ENCODE results near the gene PPP1R3G. TPM values are rescaled to one million over a fixed set of nuclear protein-coding genes. Genes with fewer than 3 reads are reported as not detected.

PPP1R3G gene
- total RNA-seq, 1 experiment from 2014 or later = not detected

GRCh38 chr6:5116243-5116991 lies 31.3 kb downstream of the PPP1R3G start:
- H3K9ac ChIP-seq (ENCODE audit: extremely low read depth, insufficient read length, low read length) = no peak overlapping the region
- WGBS (ENCODE audit: extremely low coverage, insufficient read length, low lambda C conversion rate) = no CpG with 5 or more reads among the region's 9 CpGs
- H3K27ac ChIP-seq (ENCODE audit: insufficient read length, low read depth, low read length) = no peak overlapping the region

More at GRCh38 chr6:5116243-5116991, 31.3 kb downstream of the PPP1R3G start:
- Histone ChIP-seq H3K4me1 (ENCODE audit: insufficient read depth, low read length) (no peaks in the 10 kb centered on the region), H2BK120ac (ENCODE audit: low read depth, low read length, poor library complexity, severe bottlenecking) (no peak overlapping the region), H3K27me3 (ENCODE audit: insufficient read depth, low read length) (no peaks in the 10 kb centered on the region), H3K4me2 (ENCODE audit: insufficient read depth, insufficient read length, low read length) (no peak overlapping the region), H3K9me3 (ENCODE audit: control insufficient read depth, low read depth, low read length) (no peaks in the 10 kb centered on the region), H3K79me2 (ENCODE audit: insufficient read depth, low read length) (no peaks in the 10 kb centered on the region), H2BK20ac (ENCODE audit: low read depth, low read length, poor library complexity, severe bottlenecking) (no peak overlapping the region), H3K79me1 (ENCODE audit: insufficient read depth, low read depth, low read length, poor library complexity, severe bottlenecking) (no peaks in the 10 kb centered on the region), H4K8ac (replicated peaks; ENCODE audit: insufficient read length, low read depth, low read length) (no peak overlapping the region), H2BK12ac (ENCODE audit: insufficient read length, low read depth, low read length) (no peak overlapping the region), H3K23me2 (ENCODE audit: insufficient read length, low read depth, low read length, poor library complexity, severe bottlenecking) (no peaks in the 10 kb centered on the region), H3K4ac (ENCODE audit: low read depth, low read length) (no peak overlapping the region), H3K18ac (ENCODE audit: insufficient read length, low read depth, low read length) (no peak overlapping the region), H3T11ph (ENCODE audit: low read length) (no peak overlapping the region), H2BK15ac (ENCODE audit: low read depth, low read length) (no peak overlapping the region), H4K91ac (ENCODE audit: insufficient read length, low read depth, low read length) (no peak overlapping the region), H3K23ac (ENCODE audit: insufficient read length, low read depth, low read length) (no peak overlapping the region), H3K56ac (ENCODE audit: insufficient read length, low read depth, low read length) (no peak overlapping the region), H2AFZ (ENCODE audit: low read length) (no peak overlapping the region), H4K20me1 (ENCODE audit: control insufficient read depth, insufficient read depth, insufficient read length) (no peaks in the 10 kb centered on the region), H3K14ac (ENCODE audit: insufficient read depth, low read length) (no peak overlapping the region), H4K5ac (ENCODE audit: insufficient read length, low read depth, low read length) (no peak overlapping the region), H2BK5ac (ENCODE audit: insufficient read length, low read length) (no peak overlapping the region), H2AK5ac (ENCODE audit: insufficient read length, low read length) (no peak overlapping the region)
- DNase-seq = no peak
- no peak overlapping the region; a peak in 1 of 7 replicates for H3K27ac Mint-ChIP-seq
- peaks cover 0 to 2% of the 10 kb centered on the region in 2 experiments; a peak in 1 of 4 replicates for H3K4me1 Mint-ChIP-seq
- H3K27me3 Mint-ChIP-seq (ENCODE audit: low read depth) = 0 out of 2 replicates have a peak, but pooled peaks cover 2% of the 10 kb centered on the region
- H3K36me3 Mint-ChIP-seq (ENCODE audit: insufficient read depth in 1 of 3, low read depth in 3 of 3) = peaks cover 2 to 9% (median 6%) of the 10 kb centered on the region in 3 experiments; a peak in 3 of 7 replicates
- no peak overlapping the region for H3K4me3 Mint-ChIP-seq
- TF ChIP-seq CTCF (conservative IDR thresholded peaks at IDR 0.05) = no peak
- no peaks in the 10 kb centered on the region; a peak in 1 of 5 replicates for H3K9me3 Mint-ChIP-seq
